GM12878 (cell line): ENCODE measurements around the gene NOXA1. TPM values are rescaled to one million over a fixed set of nuclear protein-coding genes. Genes with fewer than 3 reads are reported as not detected.

Experiments
- ASH2L ChIP-seq: fragments of 300-600, 200-600 bp; sonication (generic); IDR thresholded peaks from 2 replicates; pipeline ENCODE4 v1.6.1; 2017; ENCODE audit warnings: low read depth, mild to moderate bottlenecking, borderline replicate concordance
- BACH1 ChIP-seq: fragments of 450-650 bp; IDR thresholded peaks from 2 replicates; pipeline ENCODE4 v1.6.1; 2017; ENCODE audit warnings: mild to moderate bottlenecking, borderline replicate concordance
- DPF2 ChIP-seq: fragments of 450-650 bp; IDR thresholded peaks from 2 replicates; pipeline ENCODE4 v1.6.1; 2017; ENCODE audit warnings: mild to moderate bottlenecking
- ETV6 ChIP-seq, 2 experiments: fragments of 450-650 bp in 1 of 2; IDR thresholded peaks in 1 of 2; conservative IDR thresholded peaks in 1 of 2; 2 replicates each; pipeline ENCODE4 v1.6.1; 2014; ENCODE audit warnings: antibody characterized with exemption in 1 of 2, borderline replicate concordance in 1 of 2, low read depth in 1 of 2, mild to moderate bottlenecking in 1 of 2, moderate library complexity in 1 of 2
- EZH2 ChIP-seq: IDR thresholded peaks from 2 replicates; pipeline ENCODE4 v1.6.1; 2012; ENCODE audit warnings: low read depth, mild to moderate bottlenecking, control low read depth, inconsistent platforms, low read length, borderline replicate concordance; ENCODE audit not compliant: control insufficient read depth
- FOXM1 ChIP-seq: IDR thresholded peaks from 2 replicates; pipeline ENCODE4 v1.6.1; 2012; ENCODE audit warnings: low read depth, mild to moderate bottlenecking, inconsistent platforms, low read length, moderate library complexity
- RELA ChIP-seq: fragments of 450-650 bp; IDR thresholded peaks from 2 replicates; pipeline ENCODE4 v1.8.0; 2014; ENCODE audit warnings: borderline replicate concordance; ENCODE audit not compliant: partially characterized antibody
- SMC3 ChIP-seq: IDR thresholded peaks from 2 replicates; pipeline ENCODE4 v1.6.1; 2011; ENCODE audit warnings: low read length, improper control_type of control experiment, borderline replicate concordance
- TARDBP ChIP-seq: IDR thresholded peaks from 2 replicates; pipeline ENCODE4 v1.6.1; 2016; ENCODE audit warnings: borderline replicate concordance
- ZNF622 ChIP-seq: fragments of 450-650 bp; IDR thresholded peaks from 2 replicates; pipeline ENCODE4 v1.6.1; 2017; ENCODE audit warnings: mild to moderate bottlenecking, inconsistent platforms
- polyA plus RNA-seq, 11 experiments: library from polyadenylated mRNA; depleted of rRNA in 4 of 11; unstranded in 6 of 11; stranded (reverse) in 5 of 11; fragments of >200 nt; fragmentation: Nextera tagmentation in 4 of 11; fragmentation: Illumina TruSeq in 1 of 11; extraction: Ambion mirVana in 4 of 11; extraction: Trizol in 1 of 11; gene quantifications; 1 replicate in 1 of 11; 2 replicates in 10 of 11; pipeline versions ENCODE4 v1.2.1 to v1.2.3, GENCODE V29; 2011 to 2016; ENCODE audit warnings: inconsistent platforms in 2 of 11, missing spikeins in 2 of 11, low read depth in 1 of 11
- total RNA-seq, 4 experiments: library from RNA; depleted of rRNA in 3 of 4; stranded (reverse); fragments of >200 nt in 3 of 4; fragmentation: Illumina TruSeq in 1 of 4; extraction: Trizol in 1 of 4; gene quantifications; 2 replicates each; pipeline versions ENCODE4 v1.2.1 to v1.2.3, GENCODE V29; 2013 to 2021
- TF ChIP-seq, protein P1 (sequence below): IDR thresholded peaks from 2 replicates; pipeline ENCODE4 v1.6.1; 2012; ENCODE audit warnings: low read depth, low read length, improper control_type of control experiment
- TF ChIP-seq, protein P2 (sequence below): IDR thresholded peaks from 2 replicates; pipeline ENCODE4 v1.6.1; 2012; ENCODE audit warnings: low read depth, low read length, improper control_type of control experiment
- TF ChIP-seq, protein P3 (sequence below): fragments of 450-650 bp; formaldehyde crosslinking; IDR thresholded peaks from 2 replicates; pipeline ENCODE4 v1.4.0; 2020; ENCODE audit warnings: mild to moderate bottlenecking, moderate library complexity
- TF ChIP-seq, protein P4 (sequence below): IDR thresholded peaks from 2 replicates; pipeline ENCODE4 v1.6.1; 2011; ENCODE audit warnings: borderline replicate concordance, low read depth, mild to moderate bottlenecking, moderate library complexity, low read length; ENCODE audit not compliant: insufficient read depth, poor library complexity, severe bottlenecking
- TF ChIP-seq, protein P5 (sequence below), 3 experiments: IDR thresholded peaks in 2 of 3; conservative IDR thresholded peaks in 1 of 3; 2 replicates each; pipeline ENCODE4 v1.5.1; 2011; ENCODE audit warnings: low read depth in 3 of 3, low read length in 3 of 3, mild to moderate bottlenecking in 3 of 3, control low read depth in 2 of 3, moderate library complexity in 2 of 3, inconsistent platforms in 1 of 3, mixed read lengths in 1 of 3; ENCODE audit not compliant: control insufficient read depth in 2 of 3, insufficient read depth in 1 of 3; ENCODE audit errors: extremely low read depth in 1 of 3
- TF ChIP-seq, protein P6 (sequence below): fragments of 450-650 bp; IDR thresholded peaks from 2 replicates; pipeline ENCODE4 v1.6.1; 2016; ENCODE audit warnings: mild to moderate bottlenecking

Gene NOXA1
- total and polyA plus RNA-seq, 10 of the 15 experiments (the other 5 are each of a cell fraction or from before 2014, with no cell fraction given), result 0.08 to 0.20 TPM; not detected in 8

DNA sequence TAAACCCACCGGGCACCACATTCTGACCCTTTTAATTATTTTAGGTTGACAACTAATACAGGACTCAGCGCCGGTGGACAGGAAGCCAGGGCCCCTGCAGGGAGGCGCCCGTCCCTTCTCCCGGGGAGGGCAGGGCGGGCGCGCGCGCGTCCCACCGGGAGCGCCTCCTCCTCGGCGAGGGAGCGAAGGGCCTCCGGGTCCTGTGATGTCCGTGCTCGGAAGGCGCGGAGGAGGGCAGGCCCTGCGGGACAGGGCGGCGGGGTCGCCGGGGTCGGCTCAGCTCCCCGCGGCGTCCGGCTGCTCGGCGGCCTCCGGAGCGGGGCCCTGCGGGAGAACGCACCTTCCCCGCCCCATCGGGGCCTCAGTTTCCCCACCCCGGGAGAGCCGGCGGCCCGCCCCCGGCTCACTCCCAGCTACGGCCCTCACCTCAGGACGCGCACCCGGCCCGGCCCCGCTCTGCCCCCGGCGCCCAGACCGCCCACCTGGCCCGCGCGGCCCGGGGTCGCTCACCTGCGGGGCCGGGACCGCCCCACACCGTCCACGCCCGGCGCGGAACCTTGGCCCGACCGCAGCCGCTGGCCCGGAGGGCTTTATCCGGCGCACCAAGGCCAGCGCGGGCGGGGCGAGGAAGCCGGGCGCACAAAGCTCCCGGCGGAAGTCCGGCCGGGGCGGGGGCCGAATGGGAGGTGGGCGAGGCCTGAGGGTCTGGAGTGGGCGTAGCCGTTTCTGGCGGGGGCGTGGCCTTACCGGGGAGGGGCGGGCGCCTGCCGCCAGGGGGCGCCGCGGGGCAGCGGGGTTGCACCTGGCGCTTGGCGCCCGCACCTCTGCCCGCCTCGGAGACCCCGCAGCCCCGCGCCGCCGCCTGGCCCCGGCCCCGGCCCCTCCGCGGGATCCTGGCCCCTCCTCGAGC, at the start of gene NOXA1, which contains the start of gene EXD3 (continued):
- TF ChIP-seq, protein P1, sequence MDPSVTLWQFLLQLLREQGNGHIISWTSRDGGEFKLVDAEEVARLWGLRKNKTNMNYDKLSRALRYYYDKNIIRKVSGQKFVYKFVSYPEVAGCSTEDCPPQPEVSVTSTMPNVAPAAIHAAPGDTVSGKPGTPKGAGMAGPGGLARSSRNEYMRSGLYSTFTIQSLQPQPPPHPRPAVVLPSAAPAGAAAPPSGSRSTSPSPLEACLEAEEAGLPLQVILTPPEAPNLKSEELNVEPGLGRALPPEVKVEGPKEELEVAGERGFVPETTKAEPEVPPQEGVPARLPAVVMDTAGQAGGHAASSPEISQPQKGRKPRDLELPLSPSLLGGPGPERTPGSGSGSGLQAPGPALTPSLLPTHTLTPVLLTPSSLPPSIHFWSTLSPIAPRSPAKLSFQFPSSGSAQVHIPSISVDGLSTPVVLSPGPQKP, result peak; percentile 85
- TF ChIP-seq FOXM1 (no peak), SMC3 (peak; percentile 43; the same call in 1 of the 2 replicates), BACH1 (peak; percentile 88), TARDBP (peak; percentile 77; the same call in 1 of the 2 replicates), ASH2L (peak; percentile 77; the same call in 1 of the 2 replicates), DPF2 (peak; percentile 71; the same call in 1 of the 2 replicates), RELA (peak; percentile 81), EZH2 (no peak), ZNF622 (no peak), ETV6 (conservative IDR thresholded peaks at IDR 0.05 in 1 of 2, IDR thresholded peaks at IDR 0.05 in 1 of 2; ENCODE audit: borderline replicate concordance in 1 of 2, low read depth in 1 of 2) (peak in 1 of 2 experiments; percentile 36; a peak in 1 of 4 replicates)
- TF ChIP-seq, protein P2, sequence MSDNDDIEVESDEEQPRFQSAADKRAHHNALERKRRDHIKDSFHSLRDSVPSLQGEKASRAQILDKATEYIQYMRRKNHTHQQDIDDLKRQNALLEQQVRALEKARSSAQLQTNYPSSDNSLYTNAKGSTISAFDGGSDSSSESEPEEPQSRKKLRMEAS, result peak; percentile 25; the same call in 1 of the 2 replicates
- TF ChIP-seq, protein P3, sequence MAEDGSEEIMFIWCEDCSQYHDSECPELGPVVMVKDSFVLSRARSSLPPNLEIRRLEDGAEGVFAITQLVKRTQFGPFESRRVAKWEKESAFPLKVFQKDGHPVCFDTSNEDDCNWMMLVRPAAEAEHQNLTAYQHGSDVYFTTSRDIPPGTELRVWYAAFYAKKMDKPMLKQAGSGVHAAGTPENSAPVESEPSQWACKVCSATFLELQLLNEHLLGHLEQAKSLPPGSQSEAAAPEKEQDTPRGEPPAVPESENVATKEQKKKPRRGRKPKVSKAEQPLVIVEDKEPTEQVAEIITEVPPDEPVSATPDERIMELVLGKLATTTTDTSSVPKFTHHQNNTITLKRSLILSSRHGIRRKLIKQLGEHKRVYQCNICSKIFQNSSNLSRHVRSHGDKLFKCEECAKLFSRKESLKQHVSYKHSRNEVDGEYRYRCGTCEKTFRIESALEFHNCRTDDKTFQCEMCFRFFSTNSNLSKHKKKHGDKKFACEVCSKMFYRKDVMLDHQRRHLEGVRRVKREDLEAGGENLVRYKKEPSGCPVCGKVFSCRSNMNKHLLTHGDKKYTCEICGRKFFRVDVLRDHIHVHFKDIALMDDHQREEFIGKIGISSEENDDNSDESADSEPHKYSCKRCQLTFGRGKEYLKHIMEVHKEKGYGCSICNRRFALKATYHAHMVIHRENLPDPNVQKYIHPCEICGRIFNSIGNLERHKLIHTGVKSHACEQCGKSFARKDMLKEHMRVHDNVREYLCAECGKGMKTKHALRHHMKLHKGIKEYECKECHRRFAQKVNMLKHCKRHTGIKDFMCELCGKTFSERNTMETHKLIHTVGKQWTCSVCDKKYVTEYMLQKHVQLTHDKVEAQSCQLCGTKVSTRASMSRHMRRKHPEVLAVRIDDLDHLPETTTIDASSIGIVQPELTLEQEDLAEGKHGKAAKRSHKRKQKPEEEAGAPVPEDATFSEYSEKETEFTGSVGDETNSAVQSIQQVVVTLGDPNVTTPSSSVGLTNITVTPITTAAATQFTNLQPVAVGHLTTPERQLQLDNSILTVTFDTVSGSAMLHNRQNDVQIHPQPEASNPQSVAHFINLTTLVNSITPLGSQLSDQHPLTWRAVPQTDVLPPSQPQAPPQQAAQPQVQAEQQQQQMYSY (CRISPR knock-in tag), result no peak
- TF ChIP-seq, protein P4, sequence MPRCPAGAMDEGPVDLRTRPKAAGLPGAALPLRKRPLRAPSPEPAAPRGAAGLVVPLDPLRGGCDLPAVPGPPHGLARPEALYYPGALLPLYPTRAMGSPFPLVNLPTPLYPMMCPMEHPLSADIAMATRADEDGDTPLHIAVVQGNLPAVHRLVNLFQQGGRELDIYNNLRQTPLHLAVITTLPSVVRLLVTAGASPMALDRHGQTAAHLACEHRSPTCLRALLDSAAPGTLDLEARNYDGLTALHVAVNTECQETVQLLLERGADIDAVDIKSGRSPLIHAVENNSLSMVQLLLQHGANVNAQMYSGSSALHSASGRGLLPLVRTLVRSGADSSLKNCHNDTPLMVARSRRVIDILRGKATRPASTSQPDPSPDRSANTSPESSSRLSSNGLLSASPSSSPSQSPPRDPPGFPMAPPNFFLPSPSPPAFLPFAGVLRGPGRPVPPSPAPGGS, result peak; percentile 53
- TF ChIP-seq, protein P5, sequence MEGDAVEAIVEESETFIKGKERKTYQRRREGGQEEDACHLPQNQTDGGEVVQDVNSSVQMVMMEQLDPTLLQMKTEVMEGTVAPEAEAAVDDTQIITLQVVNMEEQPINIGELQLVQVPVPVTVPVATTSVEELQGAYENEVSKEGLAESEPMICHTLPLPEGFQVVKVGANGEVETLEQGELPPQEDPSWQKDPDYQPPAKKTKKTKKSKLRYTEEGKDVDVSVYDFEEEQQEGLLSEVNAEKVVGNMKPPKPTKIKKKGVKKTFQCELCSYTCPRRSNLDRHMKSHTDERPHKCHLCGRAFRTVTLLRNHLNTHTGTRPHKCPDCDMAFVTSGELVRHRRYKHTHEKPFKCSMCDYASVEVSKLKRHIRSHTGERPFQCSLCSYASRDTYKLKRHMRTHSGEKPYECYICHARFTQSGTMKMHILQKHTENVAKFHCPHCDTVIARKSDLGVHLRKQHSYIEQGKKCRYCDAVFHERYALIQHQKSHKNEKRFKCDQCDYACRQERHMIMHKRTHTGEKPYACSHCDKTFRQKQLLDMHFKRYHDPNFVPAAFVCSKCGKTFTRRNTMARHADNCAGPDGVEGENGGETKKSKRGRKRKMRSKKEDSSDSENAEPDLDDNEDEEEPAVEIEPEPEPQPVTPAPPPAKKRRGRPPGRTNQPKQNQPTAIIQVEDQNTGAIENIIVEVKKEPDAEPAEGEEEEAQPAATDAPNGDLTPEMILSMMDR (IDR thresholded peaks at IDR 0.05 in 2 of 3, conservative IDR thresholded peaks at IDR 0.05 in 1 of 3; ENCODE audit: control insufficient read depth in 2 of 3, extremely low read depth in 1 of 3, insufficient read depth in 1 of 3, low read depth in 3 of 3, low read length in 3 of 3), result peak; percentile 64 to 82 (median 73); a peak in 5 of 6 replicates
- TF ChIP-seq, protein P6, sequence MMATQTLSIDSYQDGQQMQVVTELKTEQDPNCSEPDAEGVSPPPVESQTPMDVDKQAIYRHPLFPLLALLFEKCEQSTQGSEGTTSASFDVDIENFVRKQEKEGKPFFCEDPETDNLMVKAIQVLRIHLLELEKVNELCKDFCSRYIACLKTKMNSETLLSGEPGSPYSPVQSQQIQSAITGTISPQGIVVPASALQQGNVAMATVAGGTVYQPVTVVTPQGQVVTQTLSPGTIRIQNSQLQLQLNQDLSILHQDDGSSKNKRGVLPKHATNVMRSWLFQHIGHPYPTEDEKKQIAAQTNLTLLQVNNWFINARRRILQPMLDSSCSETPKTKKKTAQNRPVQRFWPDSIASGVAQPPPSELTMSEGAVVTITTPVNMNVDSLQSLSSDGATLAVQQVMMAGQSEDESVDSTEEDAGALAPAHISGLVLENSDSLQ, result 0 out of 2 replicates have a peak, but pooled peaks have one; percentile 14
